CD4-positive, alpha-beta memory T cell (primary cell): ENCODE measurements around the gene EVL. TPM values are rescaled to one million over a fixed set of nuclear protein-coding genes. Genes with fewer than 3 reads are reported as not detected.

Experiments used
- CTCF ChIA-PET: fragments of 350-600 bp; sonication (Branson Sonifier 250); formaldehyde crosslinking; loops from one replicate; lab custom pipeline; 2021; ENCODE audit warnings: inconsistent platforms; ENCODE audit not compliant: partially characterized antibody; lab: Charles Lee
- POLR2A ChIA-PET: fragments of 350-600 bp; sonication (Branson Sonifier 250); formaldehyde crosslinking; loops from one replicate; lab custom pipeline; 2021; ENCODE audit not compliant: partially characterized antibody; lab: Charles Lee
- DNase-seq, 5 donors: peaks; one replicate each; pipeline versions ENCODE4 v3.0.0 to v3.0.0-alpha.2; 2020 to 2022; ENCODE audit warnings: mixed read lengths in 1 of 5
- H3K27ac ChIP-seq: one replicate; pipeline ENCODE4 v1.7.0; 2013; ENCODE audit warnings: low read depth, low read length
- H3K27me3 ChIP-seq: 2 replicates; pipeline ENCODE4 v1.7.0; 2013; ENCODE audit warnings: mild to moderate bottlenecking, low read length, moderate library complexity; ENCODE audit not compliant: insufficient read depth
- H3K36me3 ChIP-seq: 2 replicates; pipeline ENCODE4 v1.7.0; 2013; ENCODE audit warnings: mild to moderate bottlenecking, low read length, moderate library complexity; ENCODE audit not compliant: insufficient read depth
- H3K4me1 ChIP-seq: 2 replicates; pipeline ENCODE4 v1.7.0; 2013; ENCODE audit warnings: mild to moderate bottlenecking, low read length, moderate library complexity; ENCODE audit not compliant: insufficient read depth
- H3K4me3 ChIP-seq, 2 donors: one replicate each; pipeline ENCODE4 v1.7.0; 2013; ENCODE audit warnings: low read length in 2 of 2, mild to moderate bottlenecking in 1 of 2
- H3K9me3 ChIP-seq, 2 donors: one replicate each; pipeline ENCODE4 v1.7.0; 2013; ENCODE audit warnings: low read length in 2 of 2, control low read depth in 1 of 2; ENCODE audit not compliant: control insufficient read depth in 1 of 2
- H3K27ac Mint-ChIP-seq, 7 donors: one replicate each; pipeline ENCODE4 v1.8.0; 2020 to 2021; ENCODE audit warnings: mixed read lengths in 7 of 7, mild to moderate bottlenecking in 6 of 7, inconsistent platforms in 3 of 7, moderate library complexity in 3 of 7
- H3K27me3 Mint-ChIP-seq, 2 donors: one replicate each; pipeline ENCODE4 v1.8.0; 2020 to 2021; ENCODE audit warnings: mixed read lengths in 2 of 2
- H3K36me3 Mint-ChIP-seq, 2 donors: one replicate each; pipeline ENCODE4 v1.8.0; 2020 to 2021; ENCODE audit warnings: mixed read lengths in 2 of 2, inconsistent platforms in 1 of 2, mild to moderate bottlenecking in 1 of 2
- H3K4me1 Mint-ChIP-seq, 4 donors: one replicate each; pipeline ENCODE4 v1.8.0; 2020 to 2021; ENCODE audit warnings: mixed read lengths in 4 of 4, mild to moderate bottlenecking in 1 of 4
- H3K4me3 Mint-ChIP-seq, 8 donors: one replicate each; pipeline ENCODE4 v1.8.0; 2020 to 2021; ENCODE audit warnings: mixed read lengths in 8 of 8, mild to moderate bottlenecking in 7 of 8, moderate library complexity in 6 of 8, inconsistent platforms in 3 of 8
- H3K9me3 Mint-ChIP-seq, 8 donors: one replicate each; pipeline ENCODE4 v1.8.0; 2020 to 2021; ENCODE audit warnings: mixed read lengths in 8 of 8, mild to moderate bottlenecking in 5 of 8, inconsistent platforms in 3 of 8, moderate library complexity in 1 of 8
- intact Hi-C: fragments of 100-400 bp; cut with micrococcal nuclease; formaldehyde crosslinking; loops from one replicate; pipeline ENCODE4 v1.15.1; 2023
- polyA plus RNA-seq, 2 donors: library from polyadenylated mRNA; unstranded; fragments of 300-500 nt; fragmentation: Illumina TruSeq; gene quantifications; one replicate each; pipeline ENCODE4 v1.2.3, GENCODE V29; 2021
- total RNA-seq, 2 experiments: library from RNA; stranded (reverse); gene quantifications; one replicate each; pipeline ENCODE4 v1.2.3, GENCODE V29; 2021

EVL gene
- total and polyA plus RNA-seq, 4 experiments from 2014 or later: 81.8 to 1,352 (median 717) TPM

GRCh38 chr14:100143523-100143922 is 78.3 kb downstream of the EVL start:
- H3K4me1 ChIP-seq: peaks cover 28% of the 10 kb centered on the region
- ChIA-PET CTCF (no interaction called here), POLR2A (interaction anchor here (1.2 to 5.8 kb wide), 5 partner anchors 9 to 76 kb away, joined by 3 to 51 read pairs (median 4); partner anchors contain the start of gene EVL)
- peaks cover 53% of the 10 kb centered on the region for H3K36me3 ChIP-seq
- peaks cover 10 to 45% (median 22%) of the 10 kb centered on the region in 4 donors for H3K4me1 Mint-ChIP-seq
- no peaks in the 10 kb centered on the region for H3K9me3 ChIP-seq
- DNase-seq: no peak
- H3K27ac Mint-ChIP-seq: no peak overlapping the region
- intact Hi-C loops: loop anchor here (10.0 kb wide), 1 partner anchor 101 kb away; no protein-coding TSS in a partner anchor
- no peaks in the 10 kb centered on the region for H3K27me3 Mint-ChIP-seq
- H3K4me3 Mint-ChIP-seq: no peak overlapping the region
- H3K9me3 Mint-ChIP-seq: no peaks in the 10 kb centered on the region
- no peaks in the 10 kb centered on the region for H3K27me3 ChIP-seq
- peaks cover 29 to 46% of the 10 kb centered on the region in 2 donors for H3K36me3 Mint-ChIP-seq
- H3K4me3 ChIP-seq: no peak overlapping the region
- no peak overlapping the region for H3K27ac ChIP-seq

- H3K4me1 ChIP-seq: peaks cover 28% of the 10 kb centered on the region
- no peaks in the 10 kb centered on the region for H3K27me3 ChIP-seq
- no peak overlapping the region for H3K4me3 ChIP-seq
- CTCF ChIA-PET: no interaction called here
- H3K27me3 Mint-ChIP-seq: no peaks in the 10 kb centered on the region
- no peak for DNase-seq
- peaks cover 49% of the 10 kb centered on the region for H3K36me3 ChIP-seq
- H3K27ac Mint-ChIP-seq: peak overlapping the region in 1 of 7 donors; percentile 23
- H3K4me1 Mint-ChIP-seq: peaks cover 11 to 45% (median 22%) of the 10 kb centered on the region in 4 donors
- H3K4me3 Mint-ChIP-seq: no peak overlapping the region
- peaks cover 0 to under 1% (median 0%) of the 10 kb centered on the region in 8 donors for H3K9me3 Mint-ChIP-seq
- POLR2A ChIA-PET: interaction anchor here (1.2 to 5.8 kb wide), 4 partner anchors 9 to 76 kb away, joined by 3 to 51 read pairs (median 21); partner anchors contain the start of genes DEGS2 and EVL
- H3K36me3 Mint-ChIP-seq: peaks cover 28 to 42% of the 10 kb centered on the region in 2 donors
- intact Hi-C loops: loop anchor here (10.0 kb wide), 1 partner anchor 101 kb away; no protein-coding TSS in a partner anchor
- H3K9me3 ChIP-seq: no peaks in the 10 kb centered on the region
- no peak overlapping the region for H3K27ac ChIP-seq
Measured at GRCh38 chr14:100143934-100144333, 78.7 kb downstream of the EVL start.

- Mint-ChIP-seq H3K9me3 (peaks cover 0 to 4% (median 0%) of the 10 kb centered on the region in 8 donors), H3K27ac (peak overlapping the region in 2 of 7 donors; percentile 23 to 57)
Measured at GRCh38 chr14:100144645-100144995, 79.4 kb downstream of the EVL start.

GRCh38 chr14:100144996-100145646 is 79.9 kb downstream of the EVL start:
- CTCF ChIA-PET: interaction anchor here (1.5 to 3.2 kb wide), 2 partner anchors 11 to 48 kb away, joined by 5 to 15 read pairs; no protein-coding TSS in a partner anchor
- Histone ChIP-seq H3K4me3 (no peak overlapping the region), H3K9me3 (no peaks in the 10 kb centered on the region), H3K36me3 (peaks cover 37% of the 10 kb centered on the region), H3K4me1 (peaks cover 28% of the 10 kb centered on the region), H3K27me3 (no peaks in the 10 kb centered on the region), H3K27ac (no peak overlapping the region)
- intact Hi-C loops: loop anchor here (10.0 kb wide), 1 partner anchor 100 kb away; no protein-coding TSS in a partner anchor
- Mint-ChIP-seq H3K4me1 (peaks cover 9 to 35% (median 21%) of the 10 kb centered on the region in 4 donors), H3K9me3 (peaks cover 0 to 4% (median 0%) of the 10 kb centered on the region in 8 donors), H3K27ac (peak overlapping the region in 3 of 7 donors; percentile 17 to 57 (median 18)), H3K4me3 (no peak overlapping the region), H3K36me3 (peaks cover 20 to 30% of the 10 kb centered on the region in 2 donors), H3K27me3 (no peaks in the 10 kb centered on the region)
- POLR2A ChIA-PET: interaction anchor here (1.0 to 5.8 kb wide), 5 partner anchors 7 to 78 kb away, joined by 3 to 51 read pairs (median 11); partner anchors contain the start of genes DEGS2 and EVL
- DNase-seq: no peak

More at GRCh38 chr14:100144645-100144995, 79.4 kb downstream of the EVL start:
- H3K4me1 ChIP-seq: peaks cover 28% of the 10 kb centered on the region
- H3K27me3 Mint-ChIP-seq: no peaks in the 10 kb centered on the region
- peaks cover 42% of the 10 kb centered on the region for H3K36me3 ChIP-seq
- ChIA-PET CTCF (no interaction called here), POLR2A (interaction anchor here (1.2 to 5.8 kb wide), 4 partner anchors 8 to 77 kb away, joined by 3 to 51 read pairs (median 21); partner anchors contain the start of genes DEGS2 and EVL)
- peaks cover 10 to 38% (median 22%) of the 10 kb centered on the region in 4 donors for H3K4me1 Mint-ChIP-seq
- peaks cover 22 to 35% of the 10 kb centered on the region in 2 donors for H3K36me3 Mint-ChIP-seq
- intact Hi-C loops: loop anchor here (10.0 kb wide), 1 partner anchor 100 kb away; no protein-coding TSS in a partner anchor
- H3K9me3 ChIP-seq: no peaks in the 10 kb centered on the region
- H3K27ac ChIP-seq: no peak overlapping the region
- H3K4me3 ChIP-seq: no peak overlapping the region
- H3K4me3 Mint-ChIP-seq: no peak overlapping the region
- H3K27me3 ChIP-seq: no peaks in the 10 kb centered on the region
- DNase-seq: no peak

- Histone ChIP-seq H3K36me3 (peaks cover 30% of the 10 kb centered on the region), H3K9me3 (no peaks in the 10 kb centered on the region), H3K27ac (no peak overlapping the region), H3K4me3 (no peak overlapping the region), H3K4me1 (peaks cover 28% of the 10 kb centered on the region), H3K27me3 (no peaks in the 10 kb centered on the region)
- Mint-ChIP-seq H3K27me3 (no peaks in the 10 kb centered on the region), H3K27ac (peak overlapping the region in 6 of 7 donors; percentile 31 to 93 (median 74)), H3K36me3 (peaks cover 12 to 23% of the 10 kb centered on the region in 2 donors), H3K4me3 (peak overlapping the region in 3 of 8 donors; percentile 25 to 36 (median 31)), H3K9me3 (peaks cover 0 to 4% (median 0%) of the 10 kb centered on the region in 8 donors), H3K4me1 (peaks cover 9 to 35% (median 21%) of the 10 kb centered on the region in 4 donors)
- no peak for DNase-seq
- intact Hi-C loops: loop anchor here (10.0 kb wide), 1 partner anchor 99 kb away; no protein-coding TSS in a partner anchor
- ChIA-PET POLR2A (interaction anchor here (0.9 to 5.8 kb wide), 10 partner anchors 7 to 112 kb away, joined by 3 to 51 read pairs (median 8); partner anchors contain the start of genes DEGS2 and EVL), CTCF (interaction anchor here (1.5 to 3.2 kb wide), 3 partner anchors 10 to 89 kb away, joined by 4 to 15 read pairs (median 5); no protein-coding TSS in a partner anchor)
Measured at GRCh38 chr14:100145682-100146464, 80.7 kb downstream of the EVL start.

GRCh38 chr14:100146531-100147091 is 81.4 kb downstream of the EVL start:
- ChIA-PET POLR2A (interaction anchor here (0.9 to 5.8 kb wide), 11 partner anchors 8 to 112 kb away, joined by 3 to 51 read pairs (median 6); partner anchors contain the start of genes DEGS2 and EVL), CTCF (interaction anchor here (1.5 to 3.2 kb wide), 3 partner anchors 9 to 90 kb away, joined by 4 to 15 read pairs (median 5); no protein-coding TSS in a partner anchor)
- no peaks in the 10 kb centered on the region for H3K27me3 Mint-ChIP-seq
- H3K9me3 Mint-ChIP-seq: peaks cover 0 to 4% (median 0%) of the 10 kb centered on the region in 8 donors
- Histone ChIP-seq H3K27ac (no peak overlapping the region), H3K9me3 (no peaks in the 10 kb centered on the region), H3K27me3 (no peaks in the 10 kb centered on the region), H3K4me3 (no peak overlapping the region), H3K4me1 (peaks cover 28% of the 10 kb centered on the region), H3K36me3 (peaks cover 23% of the 10 kb centered on the region)
- DNase-seq: peak in 3 of 5 donors; percentile 34 to 58 (median 51)
- H3K4me1 Mint-ChIP-seq: peaks cover 9 to 39% (median 21%) of the 10 kb centered on the region in 4 donors
- peaks cover 11 to 19% of the 10 kb centered on the region in 2 donors for H3K36me3 Mint-ChIP-seq
- peak overlapping the region; percentile 17 to 79 (median 63) for H3K4me3 Mint-ChIP-seq
- H3K27ac Mint-ChIP-seq: peak overlapping the region; percentile 31 to 96 (median 73)
- intact Hi-C loops: loop anchor here (1.0 to 10.0 kb wide), 3 partner anchors 47 to 164 kb away; no protein-coding TSS in a partner anchor
